H1 (cell line): ENCODE measurements around the gene TLE4. TPM values are rescaled to one million over a fixed set of nuclear protein-coding genes. Genes with fewer than 3 reads are reported as not detected.

Source experiments
- CTCF ChIA-PET: fragments of 300-600 bp; sonication (Branson Sonifier 250); formaldehyde crosslinking; loops from one replicate; lab custom pipeline; 2021; ENCODE audit not compliant: partially characterized antibody; lab: Charles Lee
- POLR2A ChIA-PET: fragments of 300-600 bp; sonication (Branson Sonifier 250); formaldehyde crosslinking; loops from one replicate; lab custom pipeline; 2021; ENCODE audit warnings: inconsistent platforms; ENCODE audit not compliant: partially characterized antibody; lab: Charles Lee
- DNase-seq, 2 experiments: peaks; one replicate each; pipeline versions ENCODE4 v3.0.0 to v3.0.0-alpha.2; 2010 to 2022; ENCODE audit warnings: low spot score in 2 of 2, low read depth in 1 of 2, mixed read lengths in 1 of 2
- FAIRE-seq: peaks from 2 replicates; lab custom pipeline; 2011; peaks lifted over from hg19 to GRCh38; lab: Jason Lieb, UNC
- H2AFZ ChIP-seq: 2 replicates; pipeline ENCODE4 v1.8.1; 2012; ENCODE audit warnings: low read length, inconsistent platforms
- H2AK5ac ChIP-seq: 2 replicates; pipeline ENCODE4 v1.6.1; 2013; ENCODE audit warnings: low read depth, low read length
- H2BK120ac ChIP-seq: replicated peaks from 2 replicates; pipeline ENCODE3; 2013; ENCODE audit warnings: low read depth, low read length, inconsistent platforms
- H2BK12ac ChIP-seq: 2 replicates; pipeline ENCODE4 v1.6.1; 2013; ENCODE audit warnings: low read depth, low read length
- H2BK15ac ChIP-seq: 2 replicates; pipeline ENCODE4 v1.6.1; 2013; ENCODE audit warnings: low read length
- H2BK20ac ChIP-seq: 2 replicates; pipeline ENCODE4 v1.6.1; 2013; ENCODE audit warnings: low read length
- H2BK5ac ChIP-seq: 2 replicates; pipeline ENCODE4 v1.6.1; 2013; ENCODE audit warnings: low read depth, low read length
- H3K14ac ChIP-seq: 2 replicates; pipeline ENCODE4 v1.6.1; 2013; ENCODE audit warnings: inconsistent platforms; ENCODE audit not compliant: insufficient read length
- H3K18ac ChIP-seq: 2 replicates; pipeline ENCODE4 v1.6.1; 2013; ENCODE audit warnings: low read length; ENCODE audit errors: extremely low read depth
- H3K23ac ChIP-seq: 2 replicates; pipeline ENCODE4 v1.6.1; 2013; ENCODE audit warnings: inconsistent platforms; ENCODE audit not compliant: insufficient read length
- H3K23me2 ChIP-seq: 2 replicates; pipeline ENCODE4 v1.6.1; 2013; ENCODE audit warnings: low read depth, low read length
- H3K27ac ChIP-seq: 2 replicates; pipeline ENCODE4 v1.6.1; 2011; ENCODE audit warnings: low read depth, low read length, inconsistent platforms
- H3K27me3 ChIP-seq, 4 experiments: replicated peaks in 1 of 4; 1 replicate in 1 of 4; 2 replicates in 3 of 4; pipeline versions ENCODE4 v1.6.1 to v1.8.1; 2011 to 2013; ENCODE audit warnings: low read length in 3 of 4, mild to moderate bottlenecking in 3 of 4, inconsistent platforms in 2 of 4, mixed read lengths in 2 of 4, moderate library complexity in 1 of 4; ENCODE audit not compliant: control insufficient read depth in 3 of 4, insufficient read depth in 3 of 4; ENCODE audit errors: extremely low read depth in 1 of 4
- H3K36me3 ChIP-seq, 4 experiments: 2 replicates each; pipeline versions ENCODE4 v1.6.1 to v1.8.1; 2011 to 2013; ENCODE audit warnings: mild to moderate bottlenecking in 4 of 4, low read length in 3 of 4, moderate library complexity in 2 of 4, control low read depth in 1 of 4, inconsistent platforms in 1 of 4; ENCODE audit not compliant: insufficient read depth in 4 of 4, control insufficient read depth in 2 of 4
- H3K4ac ChIP-seq: replicated peaks from 2 replicates; pipeline ENCODE3; 2013; ENCODE audit warnings: low read length, low read depth, mixed read lengths, inconsistent platforms; ENCODE audit not compliant: insufficient read length
- H3K4me1 ChIP-seq, 4 experiments: replicated peaks in 1 of 4; 1 replicate in 1 of 4; 2 replicates in 3 of 4; pipeline versions ENCODE4 v1.6.1 to v1.8.1; 2011 to 2013; ENCODE audit warnings: low read length in 3 of 4, inconsistent platforms in 2 of 4, mixed read lengths in 1 of 4; ENCODE audit not compliant: insufficient read depth in 4 of 4, control insufficient read depth in 3 of 4
- H3K4me2 ChIP-seq, 2 experiments: 2 replicates each; pipeline versions ENCODE4 v1.6.1 to v1.8.1; 2011 to 2013; ENCODE audit warnings: low read depth in 2 of 2, low read length in 2 of 2, control low read depth in 1 of 2, inconsistent platforms in 1 of 2, mild to moderate bottlenecking in 1 of 2; ENCODE audit not compliant: insufficient read depth in 1 of 2
- H3K4me3 ChIP-seq, 4 experiments: fragments of 200-600, 300-600 bp in 1 of 4; sonication (generic), shearing (Covaris generic), sonication (Bioruptor Twin) in 1 of 4; 2 replicates each; pipeline versions ENCODE4 v1.5.1 to v1.8.1; 2011 to 2016; ENCODE audit warnings: low read length in 4 of 4, low read depth in 3 of 4, control low read depth in 2 of 4, inconsistent platforms in 2 of 4, mild to moderate bottlenecking in 2 of 4, mixed read lengths in 1 of 4, moderate library complexity in 1 of 4; ENCODE audit not compliant: insufficient read depth in 2 of 4; ENCODE audit errors: extremely low read depth in 1 of 4
- H3K56ac ChIP-seq: replicated peaks from 2 replicates; pipeline ENCODE3; 2013; ENCODE audit warnings: low read depth, mild to moderate bottlenecking, mixed read lengths, low read length, inconsistent platforms; ENCODE audit not compliant: insufficient read length
- H3K79me1 ChIP-seq: 2 replicates; pipeline ENCODE4 v1.6.1; 2013; ENCODE audit warnings: low read depth, low read length, control low read depth
- H3K79me2 ChIP-seq, 2 experiments: 2 replicates each; pipeline versions ENCODE4 v1.6.1 to v1.8.1; 2012 to 2013; ENCODE audit warnings: low read length in 2 of 2, mild to moderate bottlenecking in 2 of 2, inconsistent platforms in 1 of 2; ENCODE audit not compliant: insufficient read depth in 2 of 2, control insufficient read depth in 1 of 2
- H3K9ac ChIP-seq, 4 experiments: replicated peaks in 1 of 4; 1 replicate in 1 of 4; 2 replicates in 3 of 4; pipeline versions ENCODE4 v1.6.1 to v1.8.1; 2011 to 2013; ENCODE audit warnings: low read depth in 3 of 4, low read length in 3 of 4, control low read depth in 2 of 4, mild to moderate bottlenecking in 2 of 4, moderate library complexity in 2 of 4, inconsistent platforms in 1 of 4; ENCODE audit errors: extremely low read depth in 1 of 4
- H3K9me3 ChIP-seq, 2 experiments: 2 replicates each; pipeline versions ENCODE4 v1.6.1 to v1.8.1; 2012 to 2013; ENCODE audit warnings: mild to moderate bottlenecking in 2 of 2, moderate library complexity in 2 of 2, control low read depth in 1 of 2, inconsistent platforms in 1 of 2, low read depth in 1 of 2, low read length in 1 of 2, mixed read lengths in 1 of 2; ENCODE audit not compliant: insufficient read depth in 2 of 2
- H4K20me1 ChIP-seq, 2 experiments: replicated peaks in 1 of 2; 2 replicates each; pipeline versions ENCODE3 to v1.8.1; 2011 to 2013; ENCODE audit warnings: inconsistent platforms in 2 of 2, low read length in 2 of 2, mild to moderate bottlenecking in 1 of 2; ENCODE audit not compliant: insufficient read depth in 2 of 2, control insufficient read depth in 1 of 2
- H4K5ac ChIP-seq: 2 replicates; pipeline ENCODE4 v1.6.1; 2013; ENCODE audit warnings: low read length, low read depth, mixed read lengths, inconsistent platforms; ENCODE audit not compliant: insufficient read length
- H4K8ac ChIP-seq: 2 replicates; pipeline ENCODE4 v1.8.0; 2013; ENCODE audit warnings: mild to moderate bottlenecking, moderate library complexity, low read length, inconsistent platforms; ENCODE audit not compliant: insufficient read depth; ENCODE audit errors: extremely low read depth
- H4K91ac ChIP-seq: replicated peaks from 2 replicates; pipeline ENCODE3; 2013; ENCODE audit warnings: low read length, mixed read lengths, inconsistent platforms; ENCODE audit not compliant: insufficient read length
- GABPA ChIP-seq: IDR thresholded peaks from 2 replicates; pipeline ENCODE4 v1.6.1; 2011; ENCODE audit warnings: mild to moderate bottlenecking, low read length, moderate library complexity, borderline replicate concordance; ENCODE audit not compliant: insufficient read depth
- POLR2A ChIP-seq, 2 experiments: IDR thresholded peaks; 1 replicate in 1 of 2; 2 replicates in 1 of 2; pipeline ENCODE4 v1.6.1; 2011; ENCODE audit warnings: low read depth in 2 of 2, low read length in 2 of 2, mild to moderate bottlenecking in 2 of 2; ENCODE audit errors: control extremely low read depth in 1 of 2
- WGBS, 2 experiments: shearing (Covaris generic) in 1 of 2; methylation state at CpG; one replicate each; pipeline versions ENCODE4 v1.1.6 to v1.1.7; 2013 to 2015; ENCODE audit warnings: low lambda C conversion rate in 2 of 2, mixed read lengths in 2 of 2, inconsistent platforms in 1 of 2, low coverage in 1 of 2, missing lambda C conversion rate in 1 of 2; ENCODE audit not compliant: insufficient replicate concordance in 2 of 2, insufficient coverage in 1 of 2, insufficient read length in 1 of 2; ENCODE audit errors: extremely low coverage in 1 of 2, missing lambda C conversion rate in 1 of 2; 5-methylcytosine and 5-hydroxymethylcytosine counted together
- polyA plus RNA-seq, 7 experiments: library from polyadenylated mRNA; depleted of rRNA in 3 of 7; stranded (reverse) in 5 of 7; unstranded in 2 of 7; fragments of >200 nt in 5 of 7; fragments of 200-250 nt in 2 of 7; gene quantifications; 1 replicate in 5 of 7; 2 replicates in 1 of 7; 4 replicates in 1 of 7; pipeline versions ENCODE4 v1.2.1 to v1.2.3, GENCODE V29; 2011 to 2013; ENCODE audit warnings: missing spikeins in 2 of 7, mixed read lengths in 2 of 7
- total RNA-seq: library from RNA; stranded (reverse); fragmentation: NEBNext Ultra II Directional; extraction: Animal tissue kit (Norgen Biotek cat#: 25700); gene quantifications from 2 replicates; pipeline ENCODE4 v1.2.1, GENCODE V29; 2021

TLE4 gene
- total and polyA plus RNA-seq, 2 of the 8 experiments (the other 6 are each of a cell fraction or from before 2014, with no cell fraction given): 32.4 to 36.9 TPM

GRCh38 chr9:79559495-79560181, 12.1 kb upstream of the TLE4 start:
- CTCF ChIA-PET: interaction anchor here (0.8 kb wide), 1 partner anchor 895 kb away, joined by 3 read pairs; no protein-coding TSS in a partner anchor
- no peak overlapping the region for H3K23ac ChIP-seq
- H2AFZ ChIP-seq: peak overlapping the region; percentile 76; the same call in 1 of the 2 replicates
- H3K4ac ChIP-seq: no peak overlapping the region
- H2BK15ac ChIP-seq: no peak overlapping the region
- no peak overlapping the region for H4K91ac ChIP-seq
- no peaks in the 10 kb centered on the region for H3K36me3 ChIP-seq
- H3K27ac ChIP-seq: no peak overlapping the region
- H3K56ac ChIP-seq: no peak overlapping the region
- no peak overlapping the region for H3K4me2 ChIP-seq
- no peaks in the 10 kb centered on the region for H3K27me3 ChIP-seq
- WGBS, 2 experiments: 73% methylated on average over 3 of the region's 3 CpGs; no CpG with 5 or more reads in 1 of the 2 experiments
- DNase-seq: no peak
- H2BK120ac ChIP-seq: no peak overlapping the region
- no peak overlapping the region for H2BK12ac ChIP-seq
- FAIRE-seq: no peak
- no peaks in the 10 kb centered on the region for H3K79me2 ChIP-seq
- POLR2A ChIA-PET: interaction anchor here (1.2 to 2.1 kb wide), 2 partner anchors 12 kb away, joined by 8 to 9 read pairs; partner anchors contain the start of gene TLE4
- no peaks in the 10 kb centered on the region for H3K4me1 ChIP-seq
- H3K79me1 ChIP-seq: no peaks in the 10 kb centered on the region
- no peak overlapping the region for H3K9ac ChIP-seq
- no peak overlapping the region for H2AK5ac ChIP-seq
- no peak overlapping the region for H3K18ac ChIP-seq
- H4K8ac ChIP-seq: no peak overlapping the region
- no peaks in the 10 kb centered on the region for H4K20me1 ChIP-seq
- H3K23me2 ChIP-seq: no peaks in the 10 kb centered on the region
- no peak overlapping the region for H2BK20ac ChIP-seq
- H2BK5ac ChIP-seq: no peak overlapping the region
- H3K9me3 ChIP-seq: no peaks in the 10 kb centered on the region
- H3K14ac ChIP-seq: no peak overlapping the region
- H4K5ac ChIP-seq: no peak overlapping the region
- H3K4me3 ChIP-seq: no peak overlapping the region
- TF ChIP-seq POLR2A (IDR thresholded peaks at IDR 0.05; ENCODE audit: control extremely low read depth in 1 of 2, low read depth in 2 of 2, low read length in 2 of 2) (no peak), GABPA (no peak)
